ENCODE results near the gene CDHR2.

Gene CDHR2

DNA sequence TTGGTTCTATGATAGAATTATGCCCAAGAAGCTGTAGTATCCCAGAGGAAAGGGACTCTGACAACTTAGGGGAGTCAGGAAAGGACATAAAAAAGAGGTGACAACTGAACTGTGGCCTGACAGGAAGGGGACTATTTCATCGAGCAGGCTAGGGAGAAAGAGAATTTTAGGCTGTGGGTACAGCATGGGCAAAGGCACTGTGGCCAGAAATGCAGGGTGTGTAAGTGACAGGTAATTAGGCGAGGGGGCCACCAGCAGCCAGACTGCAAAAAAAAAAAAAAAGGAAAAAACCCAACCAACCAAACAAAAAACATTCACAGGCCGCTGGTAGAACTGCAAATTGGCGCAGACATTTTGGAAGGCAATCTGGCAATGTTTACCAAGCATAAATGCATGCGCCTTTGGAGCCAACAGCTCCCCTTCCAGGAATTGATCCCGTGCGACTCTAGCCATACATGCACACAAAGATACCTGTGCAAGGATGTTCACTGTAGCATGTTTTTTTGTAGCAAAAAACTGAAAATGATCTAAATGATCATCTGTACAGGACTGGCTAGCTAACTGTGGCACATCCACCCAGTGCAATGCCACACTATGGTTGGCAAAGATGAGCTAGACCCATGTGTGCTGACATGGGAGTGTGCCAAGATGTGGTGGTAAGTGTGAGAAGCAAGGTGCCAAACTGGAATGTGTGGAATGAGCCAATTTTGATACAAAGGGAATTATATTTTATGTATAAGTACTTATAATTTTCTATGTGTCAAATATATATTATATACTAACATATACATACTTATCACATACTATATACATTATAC, 82.5 kb downstream of the CDHR2 start:
- Histone ChIP-seq H3K9ac (ENCODE audit: low read length) (no peak overlapping the region), H3K27ac (ENCODE audit: low read depth, low read length) (no peak overlapping the region), H3K27me3 (ENCODE audit: control insufficient read depth, insufficient read depth, low read length) (peaks cover 66% of the 10 kb centered on the region), H3K36me3 (ENCODE audit: control insufficient read depth, insufficient read depth, low read length) (no peaks in the 10 kb centered on the region), H3K4me1 (ENCODE audit: control insufficient read depth, insufficient read depth, low read length) (peaks cover 25% of the 10 kb centered on the region), H3K4me3 (ENCODE audit: low read depth, low read length) (peak overlapping the region; percentile 88; the same call in 1 of the 2 replicates), H3K9me3 (ENCODE audit: control insufficient read depth, insufficient read depth, low read depth, low read length) (no peaks in the 10 kb centered on the region)

- Histone ChIP-seq H3K4me3 (ENCODE audit: low read depth, low read length) (no peak overlapping the region), H3K27ac (ENCODE audit: low read depth, low read length) (no peak overlapping the region), H3K36me3 (ENCODE audit: control insufficient read depth, insufficient read depth, low read length) (no peaks in the 10 kb centered on the region), H3K4me1 (ENCODE audit: control insufficient read depth, insufficient read depth, low read length) (peaks cover 32% of the 10 kb centered on the region), H3K9ac (ENCODE audit: low read length) (no peak overlapping the region), H3K9me3 (ENCODE audit: control insufficient read depth, insufficient read depth, low read depth, low read length) (no peaks in the 10 kb centered on the region), H3K27me3 (ENCODE audit: control insufficient read depth, insufficient read depth, low read length) (peaks cover 58% of the 10 kb centered on the region)
Measured at GRCh38 chr5:176632745-176633144, 83.6 kb downstream of the CDHR2 start.

GRCh38 chr5:176633598-176633997, 84.5 kb downstream of the CDHR2 start:
- H3K36me3 ChIP-seq (ENCODE audit: control insufficient read depth, insufficient read depth, low read length): no peaks in the 10 kb centered on the region
- H3K27me3 ChIP-seq (ENCODE audit: control insufficient read depth, insufficient read depth, low read length): peaks cover 50% of the 10 kb centered on the region
- H3K4me1 ChIP-seq (ENCODE audit: control insufficient read depth, insufficient read depth, low read length): peaks cover 33% of the 10 kb centered on the region
- no peak overlapping the region for H3K9ac ChIP-seq (ENCODE audit: low read length)
- no peak overlapping the region for H3K4me3 ChIP-seq (ENCODE audit: low read depth, low read length)
- H3K9me3 ChIP-seq (ENCODE audit: control insufficient read depth, insufficient read depth, low read depth, low read length): no peaks in the 10 kb centered on the region
- no peak overlapping the region for H3K27ac ChIP-seq (ENCODE audit: low read depth, low read length)

GRCh38 chr5:176636426-176636825, 87.3 kb downstream of the CDHR2 start:
- H3K27me3 ChIP-seq (ENCODE audit: control insufficient read depth, insufficient read depth, low read length): peaks cover 23% of the 10 kb centered on the region
- H3K9me3 ChIP-seq (ENCODE audit: control insufficient read depth, insufficient read depth, low read depth, low read length): no peaks in the 10 kb centered on the region
- no peak overlapping the region for H3K9ac ChIP-seq (ENCODE audit: low read length)
- peaks cover 21% of the 10 kb centered on the region for H3K4me1 ChIP-seq (ENCODE audit: control insufficient read depth, insufficient read depth, low read length)
- no peak overlapping the region for H3K4me3 ChIP-seq (ENCODE audit: low read depth, low read length)
- no peaks in the 10 kb centered on the region for H3K36me3 ChIP-seq (ENCODE audit: control insufficient read depth, insufficient read depth, low read length)
- no peak overlapping the region for H3K27ac ChIP-seq (ENCODE audit: low read depth, low read length)

DNA sequence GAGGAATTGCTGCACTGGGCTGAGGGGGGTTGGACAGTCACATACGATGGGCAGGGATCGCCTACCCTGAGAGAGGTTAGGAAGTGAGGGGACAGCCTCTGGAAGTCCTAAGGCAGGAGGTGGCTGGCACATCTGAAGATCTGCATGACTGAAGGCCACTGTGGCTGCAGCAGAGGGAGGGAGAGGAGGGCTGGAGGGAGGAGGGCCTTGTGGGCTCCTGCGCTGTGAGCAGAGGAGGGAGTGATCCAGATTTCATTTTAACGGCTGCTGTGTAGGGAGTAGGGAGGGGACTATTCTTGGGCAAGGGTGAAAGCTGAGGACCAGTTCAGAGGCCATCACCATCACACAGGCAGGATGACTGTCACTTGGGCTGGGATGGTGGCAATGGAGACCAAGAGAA, 88.4 kb downstream of the CDHR2 start:
- no peak overlapping the region for H3K4me3 ChIP-seq (ENCODE audit: low read depth, low read length)
- H3K27me3 ChIP-seq (ENCODE audit: control insufficient read depth, insufficient read depth, low read length): peaks cover 13% of the 10 kb centered on the region; the same call in 1 of the 2 replicates
- no peak overlapping the region for H3K27ac ChIP-seq (ENCODE audit: low read depth, low read length)
- H3K4me1 ChIP-seq (ENCODE audit: control insufficient read depth, insufficient read depth, low read length): peaks cover 26% of the 10 kb centered on the region
- no peaks in the 10 kb centered on the region for H3K9me3 ChIP-seq (ENCODE audit: control insufficient read depth, insufficient read depth, low read depth, low read length)
- no peaks in the 10 kb centered on the region for H3K36me3 ChIP-seq (ENCODE audit: control insufficient read depth, insufficient read depth, low read length)
- H3K9ac ChIP-seq (ENCODE audit: low read length): no peak overlapping the region

DNA sequence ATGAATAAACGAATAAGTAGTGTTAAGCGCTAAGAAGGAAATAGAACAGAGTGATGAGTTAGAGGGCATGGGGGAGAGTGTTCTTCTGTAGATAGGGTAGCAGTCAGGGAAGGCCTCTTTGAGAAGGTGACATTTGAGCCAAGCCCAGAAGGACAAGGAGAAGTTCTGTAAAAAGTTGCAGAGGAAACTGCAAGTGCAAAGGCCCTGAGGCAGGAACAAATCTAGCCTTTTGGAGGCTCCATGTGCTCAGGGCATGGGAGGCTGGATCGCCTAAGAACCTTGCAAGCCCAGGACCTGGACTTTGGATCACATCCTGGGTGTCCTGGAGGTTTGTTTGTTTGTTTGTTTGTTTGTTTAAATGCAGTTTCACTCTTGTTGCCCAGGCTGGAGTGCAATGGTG, 89.3 kb downstream of the CDHR2 start:
- Histone ChIP-seq H3K27ac (ENCODE audit: low read depth, low read length) (no peak overlapping the region), H3K9me3 (ENCODE audit: control insufficient read depth, insufficient read depth, low read depth, low read length) (no peaks in the 10 kb centered on the region), H3K4me3 (ENCODE audit: low read depth, low read length) (no peak overlapping the region), H3K9ac (ENCODE audit: low read length) (no peak overlapping the region), H3K27me3 (ENCODE audit: control insufficient read depth, insufficient read depth, low read length) (peaks cover 8% of the 10 kb centered on the region; the same call in 1 of the 2 replicates), H3K36me3 (ENCODE audit: control insufficient read depth, insufficient read depth, low read length) (no peaks in the 10 kb centered on the region), H3K4me1 (ENCODE audit: control insufficient read depth, insufficient read depth, low read length) (peaks cover 33% of the 10 kb centered on the region)

DNA sequence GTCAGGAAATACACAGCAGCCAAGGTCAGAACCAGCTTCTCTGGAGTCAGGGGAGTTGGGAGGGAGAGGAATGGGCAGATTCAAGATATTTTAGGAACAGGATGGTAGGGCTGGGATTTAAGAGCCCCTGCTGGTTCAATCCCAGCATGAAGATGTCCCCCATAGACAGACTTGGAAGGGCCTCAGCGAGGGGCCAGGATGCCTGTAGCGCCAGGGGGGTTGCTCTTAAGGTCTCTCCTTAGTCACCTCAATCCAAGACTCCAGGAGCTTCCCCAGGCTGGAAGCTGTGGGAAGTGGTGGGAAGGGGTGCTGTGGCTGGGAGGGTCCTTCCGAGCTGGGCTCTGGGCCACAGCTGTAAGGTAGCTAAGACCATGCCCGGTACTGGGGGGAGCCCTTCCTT, 90.1 kb downstream of the CDHR2 start:
- no peak overlapping the region for H3K27ac ChIP-seq (ENCODE audit: low read depth, low read length)
- H3K36me3 ChIP-seq (ENCODE audit: control insufficient read depth, insufficient read depth, low read length): no peaks in the 10 kb centered on the region
- no peaks in the 10 kb centered on the region for H3K9me3 ChIP-seq (ENCODE audit: control insufficient read depth, insufficient read depth, low read depth, low read length)
- H3K4me1 ChIP-seq (ENCODE audit: control insufficient read depth, insufficient read depth, low read length): peaks cover 35% of the 10 kb centered on the region
- H3K4me3 ChIP-seq (ENCODE audit: low read depth, low read length): no peak overlapping the region
- H3K27me3 ChIP-seq (ENCODE audit: control insufficient read depth, insufficient read depth, low read length): 0 out of 2 replicates have a peak, but pooled peaks cover under 1% of the 10 kb centered on the region
- H3K9ac ChIP-seq (ENCODE audit: low read length): no peak overlapping the region

DNA sequence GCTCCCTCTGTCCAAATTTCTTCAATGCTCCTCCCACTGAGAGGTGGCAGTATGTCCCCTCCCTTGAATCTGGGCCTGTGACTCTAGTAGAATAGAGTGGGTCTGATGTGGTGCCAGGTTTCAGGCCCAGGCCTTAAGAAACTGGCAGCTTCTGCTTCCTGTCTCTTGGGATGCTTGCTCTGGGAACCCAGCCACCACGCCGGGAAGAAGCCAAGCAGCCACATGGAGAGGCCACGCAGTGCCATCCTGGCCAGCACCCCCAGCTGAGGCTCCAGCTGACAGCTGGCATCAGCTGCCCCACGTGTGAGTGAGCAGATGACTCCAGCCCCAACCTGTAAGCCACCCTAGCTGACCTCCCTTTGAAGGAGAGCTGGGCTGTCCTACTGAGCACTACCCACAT, 90.8 kb downstream of the CDHR2 start:
- no peaks in the 10 kb centered on the region for H3K27me3 ChIP-seq (ENCODE audit: control insufficient read depth, insufficient read depth, low read length)
- no peak overlapping the region for H3K9ac ChIP-seq (ENCODE audit: low read length)
- H3K4me3 ChIP-seq (ENCODE audit: low read depth, low read length): no peak overlapping the region
- peaks cover 42% of the 10 kb centered on the region for H3K4me1 ChIP-seq (ENCODE audit: control insufficient read depth, insufficient read depth, low read length)
- no peaks in the 10 kb centered on the region for H3K9me3 ChIP-seq (ENCODE audit: control insufficient read depth, insufficient read depth, low read depth, low read length)
- no peak overlapping the region for H3K27ac ChIP-seq (ENCODE audit: low read depth, low read length)
- no peaks in the 10 kb centered on the region for H3K36me3 ChIP-seq (ENCODE audit: control insufficient read depth, insufficient read depth, low read length)

GRCh38 chr5:176640616-176641015, 91.5 kb downstream of the CDHR2 start:
- Histone ChIP-seq H3K36me3 (ENCODE audit: control insufficient read depth, insufficient read depth, low read length) (no peaks in the 10 kb centered on the region), H3K4me3 (ENCODE audit: low read depth, low read length) (no peak overlapping the region), H3K9ac (ENCODE audit: low read length) (no peak overlapping the region), H3K27me3 (ENCODE audit: control insufficient read depth, insufficient read depth, low read length) (no peaks in the 10 kb centered on the region), H3K4me1 (ENCODE audit: control insufficient read depth, insufficient read depth, low read length) (peaks cover 42% of the 10 kb centered on the region), H3K9me3 (ENCODE audit: control insufficient read depth, insufficient read depth, low read depth, low read length) (no peaks in the 10 kb centered on the region), H3K27ac (ENCODE audit: low read depth, low read length) (no peak overlapping the region)

- no peak overlapping the region for H3K27ac ChIP-seq (ENCODE audit: low read depth, low read length)
- H3K36me3 ChIP-seq (ENCODE audit: control insufficient read depth, insufficient read depth, low read length): no peaks in the 10 kb centered on the region
- no peak overlapping the region for H3K9ac ChIP-seq (ENCODE audit: low read length)
- no peak overlapping the region for H3K4me3 ChIP-seq (ENCODE audit: low read depth, low read length)
- H3K27me3 ChIP-seq (ENCODE audit: control insufficient read depth, insufficient read depth, low read length): no peaks in the 10 kb centered on the region
- H3K4me1 ChIP-seq (ENCODE audit: control insufficient read depth, insufficient read depth, low read length): peaks cover 35% of the 10 kb centered on the region
- no peaks in the 10 kb centered on the region for H3K9me3 ChIP-seq (ENCODE audit: control insufficient read depth, insufficient read depth, low read depth, low read length)
Measured at GRCh38 chr5:176642675-176643490, 93.7 kb downstream of the CDHR2 start.

Measured in HUES6 (cell line).